Left kidney (tissue), 2 donors: ENCODE data around the gene MYH14. TPM values are rescaled to one million over a fixed set of nuclear protein-coding genes. Genes with fewer than 3 reads are reported as not detected.
A peak's percentile ranks its signal among the peaks of the same experiment; 100 is the strongest.

Source experiments
- DNase-seq: peaks from one replicate; pipeline ENCODE4 v3.0.0-alpha.2; 2013
- polyA plus RNA-seq: library from polyadenylated mRNA; unstranded; fragments of 120-200 nt; gene quantifications from one replicate; pipeline ENCODE4 v1.2.1, GENCODE V29; 2013; ENCODE audit not compliant: insufficient read length

Gene MYH14
- polyA plus RNA-seq, 1 donor: 22.9 TPM

GRCh38 chr19:50192463-50193211, 10.8 kb upstream of the MYH14 start:
- no peak for DNase-seq

DNA sequence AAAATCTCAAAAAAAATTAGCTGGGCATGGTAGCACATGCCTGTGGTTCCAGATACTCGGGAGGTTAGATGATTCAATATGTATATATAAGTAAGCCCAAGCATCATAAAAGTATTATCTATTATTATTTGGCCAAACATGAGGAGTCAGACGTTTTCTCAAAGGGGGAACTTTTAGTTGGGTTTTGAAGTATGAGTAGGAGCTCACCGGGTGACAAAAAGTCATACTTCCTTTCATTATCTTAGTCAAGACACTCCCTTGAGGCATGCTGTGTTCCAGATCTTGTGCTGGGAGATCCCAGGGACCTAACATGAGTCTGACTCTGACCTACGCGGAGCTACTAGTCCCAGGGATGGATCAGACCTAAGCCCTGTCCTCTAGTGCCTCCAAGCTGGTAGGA, 8.2 kb upstream of the MYH14 start:
- DNase-seq: no peak

DNA sequence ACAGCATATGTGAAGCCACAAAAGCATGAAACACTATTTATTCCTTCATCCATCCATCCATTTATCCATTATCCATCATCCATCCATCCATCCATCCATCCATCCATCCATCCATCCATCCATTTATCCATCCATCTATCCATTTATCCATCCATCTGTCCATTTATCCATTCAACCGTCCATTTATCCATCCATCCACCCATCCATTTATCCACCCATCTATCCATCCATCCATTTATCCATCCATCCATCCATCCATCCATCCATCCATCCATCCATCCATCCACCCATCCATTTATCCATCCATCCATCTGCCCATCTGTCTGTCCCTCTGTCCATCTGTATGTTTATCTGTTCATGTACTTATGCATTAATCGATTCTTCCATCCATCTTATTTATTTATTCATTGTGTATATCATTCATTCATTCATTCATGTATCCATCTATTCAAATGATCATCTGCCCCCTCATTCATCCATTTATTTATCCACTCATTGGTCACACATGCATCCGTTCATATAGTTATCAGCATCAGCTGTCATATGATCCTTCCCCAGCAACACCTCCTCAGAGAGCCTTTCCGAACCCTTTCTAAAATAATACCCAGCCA, 7.0 kb upstream of the MYH14 start:
- DNase-seq: no peak

DNA sequence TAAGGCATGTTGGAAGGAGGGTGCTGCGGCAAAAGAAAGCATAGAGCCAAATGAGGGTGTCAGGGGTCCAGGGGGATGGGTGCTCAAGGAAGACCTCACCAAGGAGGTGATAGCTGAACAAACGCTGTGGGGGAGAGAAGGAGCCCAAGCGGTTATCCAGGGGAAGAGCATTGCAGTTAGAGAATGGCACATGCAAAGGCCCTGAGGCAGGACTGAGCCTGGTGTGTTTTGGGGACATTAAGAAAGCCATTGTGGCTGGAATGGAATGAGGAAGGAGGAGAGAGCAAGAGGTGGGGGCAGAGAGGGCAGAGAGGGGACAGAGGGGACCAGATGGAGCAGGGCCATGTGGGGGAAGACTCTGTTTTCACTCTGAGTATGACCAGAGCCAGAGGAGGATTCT, 6.1 kb upstream of the MYH14 start:
- DNase-seq: no peak

DNA sequence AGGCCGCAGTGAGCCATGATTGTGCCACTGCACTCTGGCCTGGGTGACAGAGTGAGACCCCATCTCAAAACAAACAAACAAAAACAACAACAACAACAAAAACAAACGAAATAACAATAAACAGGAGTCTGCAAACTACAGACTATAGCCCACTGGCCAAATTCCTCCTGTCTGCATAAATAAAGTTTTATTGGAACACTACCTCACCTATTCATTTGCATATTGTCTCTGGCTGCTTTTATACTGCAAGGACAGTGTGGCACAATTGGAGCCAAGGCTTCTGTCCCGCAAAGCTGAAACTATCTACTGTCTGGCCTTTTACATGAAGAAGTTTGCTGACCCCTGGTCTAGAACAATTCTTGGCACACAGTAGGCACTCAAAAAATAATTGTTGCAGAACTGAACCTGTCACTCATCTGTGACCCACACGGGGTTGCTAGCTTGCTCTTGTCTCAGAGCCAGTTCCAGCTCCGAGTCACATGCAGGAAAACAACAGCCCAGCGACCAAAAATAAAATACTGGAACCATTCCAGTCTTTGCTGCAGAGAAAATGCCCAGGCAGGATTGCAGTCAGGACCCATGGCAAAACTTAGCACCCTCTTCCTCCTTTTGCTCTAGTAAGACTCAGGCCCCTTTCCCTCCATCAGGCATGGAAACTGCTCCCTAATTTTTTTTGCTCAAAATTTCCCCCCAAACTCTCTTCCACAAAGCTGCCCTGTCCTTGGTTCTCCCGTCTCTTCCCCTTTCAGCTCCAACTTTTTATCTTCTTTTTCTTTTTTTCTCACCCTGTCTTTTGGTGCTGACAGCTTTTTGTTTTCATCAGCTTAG, 4.8 kb upstream of the MYH14 start:
- DNase-seq: no peak

DNA sequence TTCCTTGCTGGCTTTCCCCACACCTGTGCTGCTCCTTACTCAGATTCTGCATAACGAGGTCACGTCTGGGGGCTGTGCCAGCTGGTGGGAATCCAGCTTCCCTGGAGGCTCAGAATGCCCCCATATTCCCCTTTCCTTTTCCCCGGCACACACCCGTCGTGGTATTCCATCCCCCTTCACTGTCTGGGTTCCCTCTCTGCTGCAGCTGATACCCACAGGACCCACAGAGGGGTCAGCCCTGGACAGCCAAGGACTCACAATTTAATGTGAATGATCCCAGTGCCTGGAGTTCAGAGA, 4.2 kb upstream of the MYH14 start:
- DNase-seq: no peak

DNA sequence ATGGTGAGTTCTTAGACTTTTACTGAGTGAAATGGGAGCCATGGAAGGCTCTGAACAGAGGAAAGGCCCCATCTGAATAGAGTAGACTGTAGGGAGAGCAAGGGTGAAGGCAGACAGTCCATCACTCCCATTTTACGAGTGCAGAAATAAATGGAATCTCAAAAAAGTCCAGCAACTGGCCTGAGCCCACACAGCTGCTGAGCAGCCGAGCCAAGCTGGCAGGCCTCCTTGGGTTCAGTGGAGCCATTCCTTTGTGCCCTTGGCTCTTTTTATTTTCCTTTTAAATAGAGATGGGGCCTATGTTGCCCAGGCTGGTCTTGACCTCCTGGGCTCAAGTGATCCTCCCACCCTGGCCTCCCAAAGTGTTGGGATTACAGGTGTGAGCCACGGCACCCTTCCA, 1.0 kb upstream of the MYH14 start:
- no peak for DNase-seq

- no peak for DNase-seq
Observed at GRCh38 chr19:50202962-50203280, 501 bp upstream of the MYH14 start.

- DNase-seq: no peak
Observed at GRCh38 chr19:50204081-50204428, 633 bp downstream of the MYH14 start.

- peak; percentile 57 for DNase-seq
Observed at GRCh38 chr19:50204811-50205675, 1.6 kb downstream of the MYH14 start.

DNA sequence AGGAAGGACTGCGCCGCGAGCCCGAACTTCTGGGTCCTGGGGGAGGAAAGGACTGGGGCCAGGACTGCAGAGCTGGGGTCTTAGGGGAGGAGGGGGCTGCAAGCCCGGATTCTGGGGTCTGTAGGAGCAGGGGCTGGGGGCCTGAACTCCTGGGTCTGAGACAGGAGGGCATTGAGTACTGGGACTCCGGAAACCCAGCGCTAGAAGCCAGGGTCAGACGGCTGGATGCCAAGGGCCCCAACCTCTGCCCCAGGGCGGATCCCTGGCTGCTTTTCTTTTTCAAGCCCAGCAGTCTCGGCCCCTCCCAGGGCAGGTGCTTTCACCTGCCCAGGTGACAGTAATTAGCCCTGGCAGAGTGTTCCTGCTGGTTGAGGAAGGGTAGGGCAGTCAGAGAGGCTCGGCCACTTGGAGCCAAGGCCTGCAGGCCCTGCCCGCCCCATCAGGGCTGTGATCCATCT, 2.3 kb downstream of the MYH14 start:
- no peak for DNase-seq

- DNase-seq: no peak
Observed at GRCh38 chr19:50206191-50206590, 2.8 kb downstream of the MYH14 start.

DNA sequence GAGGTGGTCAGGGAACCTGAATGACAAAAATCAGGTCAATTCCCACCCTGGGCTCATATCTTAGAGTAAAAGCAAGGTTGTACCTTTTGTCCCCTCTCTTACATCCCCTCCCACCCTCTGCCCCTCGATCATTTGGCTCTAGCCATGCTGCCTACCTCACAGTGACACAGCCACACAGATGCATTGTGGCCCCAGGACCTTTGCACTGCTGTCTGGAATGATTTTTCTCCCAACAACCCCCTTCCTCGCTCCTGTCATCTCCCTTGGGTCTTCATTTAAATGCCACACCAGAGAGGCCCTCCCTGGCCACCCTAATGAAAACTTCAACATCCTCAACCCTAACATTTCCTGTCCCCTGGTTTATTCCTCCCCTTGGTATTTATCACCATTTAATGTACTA, 4.3 kb downstream of the MYH14 start:
- DNase-seq: no peak

DNA sequence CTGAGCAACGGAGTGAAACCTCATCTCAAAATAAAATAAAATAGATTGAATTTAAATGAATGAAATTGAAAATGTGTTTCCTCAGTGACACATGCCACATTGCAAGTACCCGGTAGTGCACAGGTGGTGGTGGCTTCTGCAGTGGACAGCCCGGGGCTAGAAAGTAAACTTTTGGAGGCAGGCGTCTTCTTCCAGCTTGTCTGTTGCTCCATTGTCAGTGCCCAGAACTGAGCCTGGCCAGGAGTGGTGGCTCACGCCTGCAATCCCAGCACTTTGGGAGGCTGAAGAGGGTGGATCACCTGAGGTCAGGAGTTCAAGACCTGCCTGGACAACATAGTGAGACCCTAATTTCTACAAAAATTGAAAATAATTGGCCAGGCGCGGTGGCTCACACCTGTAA, 5.7 kb downstream of the MYH14 start:
- no peak for DNase-seq

- no peak for DNase-seq
Observed at GRCh38 chr19:50210425-50210824, 7.0 kb downstream of the MYH14 start.

GRCh38 chr19:50213925-50214324, 10.5 kb downstream of the MYH14 start:
- DNase-seq: no peak

GRCh38 chr19:50214699-50215543, 11.5 kb downstream of the MYH14 start:
- peak; percentile 68 for DNase-seq

GRCh38 chr19:50215820-50216219, 12.4 kb downstream of the MYH14 start:
- DNase-seq: no peak

GRCh38 chr19:50221087-50221486, 17.7 kb downstream of the MYH14 start:
- no peak for DNase-seq

GRCh38 chr19:50222691-50223438, 19.4 kb downstream of the MYH14 start:
- DNase-seq: no peak

GRCh38 chr19:50223439-50223716, 20.0 kb downstream of the MYH14 start:
- DNase-seq: no peak
